NB4 (cell line): ENCODE measurements around the gene IFI6.
"Not testable (repeated sequence)": the region's sequence is repeated elsewhere in the genome, so short reads cannot be mapped to it uniquely, and the experiment has no call there.

Experiments
- DNase-seq: peaks from one replicate; pipeline ENCODE4 v3.0.0; 2010; ENCODE audit warnings: low read depth
- H3K4me3 ChIP-seq: one replicate; pipeline ENCODE4 v1.5.1; 2011; ENCODE audit warnings: mild to moderate bottlenecking, low read depth, low read length, moderate library complexity
- MYC ChIP-seq: IDR thresholded peaks from 2 replicates; pipeline ENCODE4 v1.6.1; 2011; ENCODE audit warnings: low read depth, low read length
- POLR2A ChIP-seq: IDR thresholded peaks from 2 replicates; pipeline ENCODE4 v1.6.1; 2011; ENCODE audit warnings: mild to moderate bottlenecking; ENCODE audit not compliant: insufficient read length; ENCODE audit errors: extremely low read depth
- TF ChIP-seq, protein P1 (sequence below): IDR thresholded peaks from 2 replicates; pipeline ENCODE4 v1.6.1; 2011; ENCODE audit warnings: low read depth, low read length
- TF ChIP-seq, protein P2 (sequence below): IDR thresholded peaks from one replicate; pipeline ENCODE4 v1.5.1; 2012; ENCODE audit warnings: low read depth, low read length

IFI6 gene

DNA sequence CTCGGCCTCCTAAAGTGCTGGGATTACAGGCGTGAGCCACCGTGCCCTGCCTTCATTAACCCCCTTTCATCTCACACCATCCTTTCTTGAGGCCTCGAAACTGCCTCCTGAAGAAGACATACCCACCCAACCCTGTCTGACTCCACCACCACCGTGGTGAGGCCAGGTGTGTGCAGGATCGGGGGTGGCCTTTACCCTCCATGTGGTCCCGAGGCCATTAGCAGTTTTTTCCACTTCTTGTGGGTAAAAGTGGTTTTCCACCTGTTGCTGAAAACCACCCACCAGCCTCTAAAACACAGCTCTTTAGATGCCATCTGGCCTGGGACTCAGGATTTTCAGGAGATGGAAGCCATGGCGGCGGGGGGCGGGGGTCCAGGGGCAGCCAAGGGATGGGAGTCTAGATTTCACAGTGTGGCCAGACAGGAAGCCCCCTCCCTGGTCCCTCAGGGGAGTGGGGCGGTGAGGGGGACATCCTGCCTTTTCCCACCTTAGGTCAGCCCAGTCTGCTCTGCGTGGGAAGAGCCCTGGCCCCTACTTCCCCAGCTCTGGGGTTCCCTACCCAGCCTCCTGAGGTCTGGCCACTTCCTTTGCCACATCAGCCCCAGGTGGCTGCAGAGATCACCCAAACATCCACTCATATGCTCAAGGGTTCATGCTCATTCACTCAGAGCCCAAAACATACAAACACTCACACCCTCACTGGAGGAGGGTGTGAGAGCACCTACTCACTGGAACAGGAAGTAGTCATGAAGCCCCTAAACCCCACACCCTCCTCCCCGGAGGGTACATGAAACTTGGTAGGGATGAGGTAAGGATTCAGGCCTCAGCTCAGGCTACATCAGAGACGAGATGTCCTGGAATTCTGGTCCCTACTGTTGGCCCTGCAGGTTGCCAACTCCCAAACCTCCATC, 39.4 kb downstream of the IFI6 start:
- H3K4me3 ChIP-seq: no peak overlapping the region
- TF ChIP-seq, protein P1, sequence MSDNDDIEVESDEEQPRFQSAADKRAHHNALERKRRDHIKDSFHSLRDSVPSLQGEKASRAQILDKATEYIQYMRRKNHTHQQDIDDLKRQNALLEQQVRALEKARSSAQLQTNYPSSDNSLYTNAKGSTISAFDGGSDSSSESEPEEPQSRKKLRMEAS: no peak
- TF ChIP-seq POLR2A (no peak), MYC (no peak)
- TF ChIP-seq, protein P2, sequence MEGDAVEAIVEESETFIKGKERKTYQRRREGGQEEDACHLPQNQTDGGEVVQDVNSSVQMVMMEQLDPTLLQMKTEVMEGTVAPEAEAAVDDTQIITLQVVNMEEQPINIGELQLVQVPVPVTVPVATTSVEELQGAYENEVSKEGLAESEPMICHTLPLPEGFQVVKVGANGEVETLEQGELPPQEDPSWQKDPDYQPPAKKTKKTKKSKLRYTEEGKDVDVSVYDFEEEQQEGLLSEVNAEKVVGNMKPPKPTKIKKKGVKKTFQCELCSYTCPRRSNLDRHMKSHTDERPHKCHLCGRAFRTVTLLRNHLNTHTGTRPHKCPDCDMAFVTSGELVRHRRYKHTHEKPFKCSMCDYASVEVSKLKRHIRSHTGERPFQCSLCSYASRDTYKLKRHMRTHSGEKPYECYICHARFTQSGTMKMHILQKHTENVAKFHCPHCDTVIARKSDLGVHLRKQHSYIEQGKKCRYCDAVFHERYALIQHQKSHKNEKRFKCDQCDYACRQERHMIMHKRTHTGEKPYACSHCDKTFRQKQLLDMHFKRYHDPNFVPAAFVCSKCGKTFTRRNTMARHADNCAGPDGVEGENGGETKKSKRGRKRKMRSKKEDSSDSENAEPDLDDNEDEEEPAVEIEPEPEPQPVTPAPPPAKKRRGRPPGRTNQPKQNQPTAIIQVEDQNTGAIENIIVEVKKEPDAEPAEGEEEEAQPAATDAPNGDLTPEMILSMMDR: no peak
- peak; percentile 84 for DNase-seq

DNA sequence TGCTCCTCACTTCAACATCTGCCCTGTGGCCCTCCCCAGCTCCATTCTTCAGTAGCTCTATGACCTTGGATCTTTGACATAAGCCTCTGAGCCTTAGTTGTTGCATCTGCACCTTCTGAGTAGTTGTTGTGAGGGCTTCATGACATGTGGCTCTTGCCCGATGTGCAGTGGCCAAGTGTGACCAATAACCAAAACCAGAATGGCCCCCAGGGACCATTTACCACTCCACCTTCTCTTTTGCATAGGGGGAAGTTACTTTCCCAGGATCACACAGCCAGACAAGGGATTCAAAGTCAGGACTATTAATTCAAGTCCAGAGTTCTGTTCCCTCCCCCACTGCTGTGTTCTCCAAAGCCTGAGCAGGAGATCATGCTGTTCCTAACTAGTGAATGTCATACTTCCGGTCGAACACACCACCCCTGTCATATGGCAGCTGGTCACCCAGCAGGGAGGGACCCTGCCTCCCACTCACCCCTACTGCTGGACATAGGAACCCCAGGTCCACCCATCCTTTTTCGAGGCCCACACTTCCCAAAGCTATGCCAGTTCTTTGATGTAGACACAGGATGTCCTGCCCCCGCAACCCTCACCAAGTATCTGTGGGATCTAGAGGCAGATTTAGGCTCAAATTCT, 41.0 kb downstream of the IFI6 start:
- TF ChIP-seq POLR2A: no peak
- TF ChIP-seq, protein P2: no peak
- TF ChIP-seq, protein P1: 0 out of 2 replicates have a peak, but pooled peaks have one; percentile 8
- no peak for TF ChIP-seq MYC
- peak; percentile 76 for DNase-seq
- H3K4me3 ChIP-seq: no peak overlapping the region

DNA sequence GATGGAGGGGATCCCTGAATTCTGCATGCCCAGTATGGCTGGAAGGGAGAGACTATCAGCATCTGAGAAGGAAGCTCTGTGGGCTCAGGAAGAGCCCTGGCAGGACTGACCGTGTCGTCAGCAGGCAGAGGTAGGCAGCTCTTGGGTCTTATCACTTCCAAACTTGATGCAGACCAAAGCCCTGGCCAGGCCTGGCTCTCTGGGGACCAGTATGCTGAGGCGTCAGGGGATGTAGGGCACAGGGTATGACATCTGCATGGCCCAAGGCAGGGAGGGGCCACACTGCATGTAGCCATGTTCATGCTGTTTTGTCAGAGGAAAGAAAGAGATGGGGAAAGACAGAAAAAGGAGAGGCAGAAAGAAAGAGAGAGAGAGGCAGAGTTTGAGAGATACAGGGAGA, 43.3 kb downstream of the IFI6 start:
- no peak overlapping the region for H3K4me3 ChIP-seq
- peak; percentile 36 for DNase-seq
- TF ChIP-seq, protein P2: no peak
- TF ChIP-seq MYC: no peak
- TF ChIP-seq, protein P1: no peak
- TF ChIP-seq POLR2A: no peak

- H3K4me3 ChIP-seq, DNase-seq: not testable (repeated sequence)
Measured at GRCh38 chr1:27627733-27628132, 44.3 kb downstream of the IFI6 start.

DNA sequence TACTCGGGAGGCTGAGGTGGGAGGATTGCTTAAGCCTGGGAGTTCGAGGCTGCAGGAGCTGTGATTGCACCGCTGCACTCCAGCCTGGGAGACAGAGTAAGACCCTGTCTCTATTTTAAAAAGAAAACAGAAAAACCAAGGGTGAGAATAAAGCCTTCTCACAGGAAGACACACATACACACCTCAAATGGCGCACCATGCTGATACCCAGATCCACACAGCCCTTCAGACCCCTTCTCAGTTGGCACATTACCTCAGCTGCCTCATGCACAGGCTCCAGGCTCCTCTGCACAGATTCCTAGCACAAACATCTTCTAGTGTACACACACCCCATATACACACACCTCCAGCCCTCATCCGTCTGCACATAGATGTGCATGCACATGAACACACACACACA, 44.9 kb downstream of the IFI6 start:
- no peak overlapping the region for H3K4me3 ChIP-seq
- DNase-seq: no peak
- TF ChIP-seq MYC (no peak), POLR2A (no peak)
- TF ChIP-seq, protein P2: no peak
- TF ChIP-seq, protein P1: no peak
